CD4-positive, alpha-beta T cell treated with Interleukin-21 for 1 hour (primary cell): ENCODE measurements around the gene MRPL49.
A peak's percentile ranks its signal among the peaks of the same experiment; 100 is the strongest.

Experiments used
- DNase-seq: peaks from one replicate; pipeline ENCODE4 v3.0.0-alpha.2; 2020

The MRPL49 gene

DNA sequence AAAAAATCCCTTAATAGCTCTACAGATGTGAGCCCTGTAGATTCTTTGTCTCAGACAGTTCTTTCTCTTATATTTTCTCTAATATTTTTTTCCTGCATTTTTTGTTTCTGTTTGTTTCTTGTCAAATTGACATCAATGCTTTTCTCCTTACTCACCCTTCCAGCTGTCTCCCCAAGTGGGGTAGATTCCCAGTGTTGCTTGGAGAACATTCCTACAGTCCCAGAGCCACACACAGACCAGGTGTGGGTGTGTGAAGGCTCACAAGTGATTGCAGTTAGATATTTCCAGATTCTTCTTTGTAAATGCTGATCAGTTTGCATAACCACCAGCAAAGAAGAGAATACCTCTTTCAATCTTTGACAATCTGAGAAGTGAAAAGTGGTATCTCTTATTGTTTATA lies 18.6 kb upstream of the MRPL49 start:
- no peak for DNase-seq

DNA sequence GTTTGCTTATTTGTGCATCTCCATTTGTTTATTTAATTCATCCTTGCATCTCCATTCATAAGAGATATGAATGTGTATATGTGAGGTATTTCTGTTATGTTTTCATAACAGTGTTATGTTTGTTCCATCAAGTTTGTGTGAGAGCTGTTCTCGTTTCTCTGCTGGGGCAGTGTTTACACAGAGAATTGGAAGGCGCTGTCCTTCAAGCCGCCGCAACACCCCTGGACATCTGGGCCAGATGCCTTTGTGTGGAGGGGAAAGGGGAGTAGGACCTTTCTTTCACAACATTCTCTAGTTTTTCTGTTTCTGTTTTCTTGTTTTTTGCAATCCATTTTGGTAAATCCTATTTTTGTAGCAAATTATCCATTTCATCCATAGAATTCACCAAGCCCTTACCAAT lies 17.5 kb upstream of the MRPL49 start:
- no peak for DNase-seq

DNA sequence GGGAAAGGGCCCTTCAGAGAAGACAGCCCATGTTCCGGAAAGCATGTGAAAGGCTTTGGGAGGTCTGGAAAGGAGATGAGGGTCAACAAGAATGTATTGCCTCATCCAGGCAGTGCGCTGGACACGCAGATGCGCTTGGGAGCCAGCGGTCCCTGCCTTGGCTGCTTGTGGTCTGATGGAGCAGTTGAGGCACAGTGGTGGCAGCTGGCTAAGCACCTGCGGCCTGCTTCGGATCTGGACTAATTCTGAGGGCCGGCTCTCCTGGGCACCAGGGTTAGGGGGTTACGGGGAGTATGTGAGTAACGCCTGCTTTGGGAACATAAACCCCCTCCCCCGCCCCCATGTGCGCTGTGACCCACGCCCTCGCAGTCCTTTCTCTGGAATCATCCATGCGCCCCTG lies 15.0 kb upstream of the MRPL49 start:
- no peak for DNase-seq

- no peak for DNase-seq
Observed at GRCh38 chr11:65107751-65108468, 14.2 kb upstream of the MRPL49 start.

DNA sequence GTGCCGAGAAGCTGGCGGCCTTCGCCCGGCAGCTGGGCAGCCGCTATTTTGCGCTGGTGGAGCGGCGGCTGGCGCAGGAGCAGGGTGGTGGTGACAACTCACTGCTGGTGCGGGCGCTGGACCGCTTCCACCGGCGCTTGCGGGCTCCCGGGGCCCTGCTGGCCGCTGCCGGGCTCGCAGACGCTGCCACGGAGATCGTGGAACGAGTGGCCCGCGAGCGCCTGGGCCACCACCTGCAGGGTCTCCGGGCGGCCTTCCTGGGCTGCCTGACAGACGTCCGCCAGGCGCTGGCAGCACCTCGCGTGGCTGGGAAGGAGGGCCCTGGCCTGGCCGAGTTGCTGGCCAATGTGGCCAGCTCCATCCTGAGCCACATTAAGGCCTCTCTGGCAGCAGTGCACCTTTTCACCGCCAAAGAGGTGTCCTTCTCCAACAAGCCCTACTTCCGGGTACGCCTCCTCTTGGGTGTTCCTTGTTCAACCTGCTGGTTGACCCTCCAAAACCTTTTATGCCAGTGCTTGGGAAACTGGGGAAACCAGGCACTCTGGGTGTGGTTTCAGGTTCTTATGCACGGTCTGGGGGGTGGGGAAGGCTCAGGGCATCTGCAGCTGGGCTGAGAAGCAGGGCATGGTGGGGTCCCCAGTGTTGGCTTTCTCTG lies 13.5 kb upstream of the MRPL49 start:
- DNase-seq = no peak

DNA sequence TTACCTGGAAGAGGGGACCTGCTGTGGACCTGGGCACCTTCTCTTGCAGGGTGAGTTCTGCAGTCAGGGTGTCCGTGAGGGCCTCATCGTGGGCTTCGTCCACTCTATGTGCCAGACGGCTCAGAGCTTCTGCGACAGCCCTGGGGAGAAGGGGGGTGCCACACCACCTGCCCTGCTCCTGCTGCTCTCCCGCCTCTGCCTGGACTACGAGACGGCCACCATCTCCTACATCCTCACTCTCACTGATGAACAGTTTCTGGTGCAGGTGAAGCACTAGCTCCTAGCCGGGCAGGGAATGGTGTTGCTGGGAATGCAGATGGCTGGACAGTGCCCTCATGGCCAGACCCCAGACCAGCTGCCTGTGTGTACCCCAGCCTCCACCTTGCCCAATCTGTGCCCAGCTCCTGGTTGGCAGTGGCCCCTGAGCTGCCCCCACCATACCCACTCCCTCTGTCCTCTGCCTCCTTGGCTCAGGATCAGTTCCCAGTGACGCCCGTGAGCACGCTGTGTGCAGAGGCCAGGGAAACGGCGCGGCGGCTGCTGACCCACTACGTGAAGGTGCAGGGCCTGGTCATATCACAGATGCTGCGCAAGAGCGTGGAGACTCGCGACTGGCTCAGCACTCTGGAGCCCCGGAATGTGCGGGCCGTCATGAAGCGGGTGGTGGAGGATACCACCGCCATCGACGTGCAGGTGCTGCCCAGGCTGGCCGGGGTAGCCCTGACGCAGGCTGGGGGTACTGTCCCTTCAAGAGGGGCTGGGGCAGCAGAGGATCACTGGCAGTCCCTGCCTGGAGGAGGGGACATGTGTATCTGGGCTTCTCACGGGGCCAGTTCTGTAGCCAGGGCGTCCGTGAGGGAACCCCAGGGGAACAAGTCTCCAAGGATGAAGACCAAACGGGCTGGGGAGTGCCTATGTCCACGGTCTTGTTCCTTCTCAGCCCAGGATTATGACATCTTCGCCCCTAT lies 12.6 kb upstream of the MRPL49 start:
- DNase-seq = no peak

DNA sequence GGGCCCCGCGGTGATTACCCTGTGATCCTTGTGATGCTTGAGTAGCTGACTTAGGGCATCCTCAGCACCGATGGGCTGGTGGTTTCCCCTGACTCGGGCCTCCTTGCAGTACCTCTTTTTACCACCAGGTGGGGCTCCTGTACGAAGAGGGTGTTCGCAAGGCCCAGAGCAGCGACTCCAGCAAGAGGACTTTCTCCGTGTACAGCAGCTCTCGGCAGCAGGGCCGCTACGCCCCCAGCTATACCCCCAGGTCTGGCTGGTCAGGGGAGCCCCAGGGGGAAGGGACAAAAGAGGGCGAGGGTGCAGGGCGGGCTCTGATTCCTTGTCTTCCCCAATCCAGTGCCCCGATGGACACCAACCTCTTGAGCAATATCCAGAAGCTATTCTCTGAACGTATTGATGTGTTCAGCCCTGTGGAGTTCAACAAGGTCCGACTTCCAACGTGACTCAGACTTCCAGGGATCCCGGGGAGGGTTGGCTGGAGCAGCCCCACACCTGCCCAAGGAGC lies 11.7 kb upstream of the MRPL49 start:
- peak; percentile 96 for DNase-seq

- no peak for DNase-seq
Observed at GRCh38 chr11:65111159-65111743, 10.9 kb upstream of the MRPL49 start.

DNA sequence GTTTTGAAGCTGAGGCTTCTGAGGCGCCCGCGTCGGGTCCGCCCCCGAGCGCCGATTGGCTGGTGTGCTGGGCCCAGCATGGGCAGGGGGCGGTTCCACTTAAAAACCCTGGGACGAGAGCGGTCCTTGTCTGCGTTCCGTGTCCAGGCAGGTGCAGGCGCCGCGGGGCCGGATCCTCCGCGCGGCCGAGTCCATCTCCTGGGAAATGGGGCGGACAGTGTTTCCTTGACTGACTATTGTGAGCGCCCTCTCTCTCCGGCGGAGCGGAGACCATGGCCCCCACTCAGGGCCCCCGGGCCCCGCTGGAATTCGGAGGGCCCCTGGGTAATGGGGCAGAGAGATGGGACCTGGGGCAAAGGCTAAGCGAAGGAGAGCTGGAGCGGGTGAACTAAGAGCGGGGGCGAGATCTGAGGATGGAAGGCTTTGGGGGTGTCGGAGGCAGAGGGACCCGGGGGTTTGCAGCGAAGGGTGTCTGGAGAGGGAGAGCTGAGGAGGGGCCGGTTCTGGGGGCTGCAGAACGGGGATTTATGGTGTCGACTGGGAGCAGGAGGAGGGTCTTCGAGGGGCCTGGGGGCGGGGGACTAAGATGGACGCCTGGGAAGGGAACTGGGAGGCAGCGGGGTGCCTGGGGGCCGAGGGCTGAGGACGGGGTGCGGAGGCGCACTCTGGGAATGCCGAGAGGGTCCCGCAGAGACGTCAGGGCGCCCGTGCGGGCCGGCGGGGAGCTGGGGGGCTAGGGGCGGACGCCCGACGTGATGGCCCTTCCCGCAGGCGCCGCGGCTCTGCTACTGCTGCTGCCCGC lies 10.2 kb upstream of the MRPL49 start, which contains the start of gene TM7SF2:
Gene TM7SF2 (plus strand): TSS at position 129 of the 802 bp plus-strand sequence. CDS start 144 bp downstream, at position 273.
- DNase-seq = peak; percentile 95

GRCh38 chr11:65112546-65113360 lies 9.4 kb upstream of the MRPL49 start:
- peak; percentile 79 for DNase-seq

- no peak for DNase-seq
Observed at GRCh38 chr11:65113361-65113756, 8.8 kb upstream of the MRPL49 start.

GRCh38 chr11:65113839-65114238 lies 8.3 kb upstream of the MRPL49 start:
- no peak for DNase-seq

- DNase-seq = no peak
Observed at GRCh38 chr11:65114538-65115171, 7.5 kb upstream of the MRPL49 start.

GRCh38 chr11:65115361-65116082 lies 6.6 kb upstream of the MRPL49 start:
- no peak for DNase-seq

GRCh38 chr11:65116370-65117205 lies 5.5 kb upstream of the MRPL49 start:
- DNase-seq = peak; percentile 71

DNA sequence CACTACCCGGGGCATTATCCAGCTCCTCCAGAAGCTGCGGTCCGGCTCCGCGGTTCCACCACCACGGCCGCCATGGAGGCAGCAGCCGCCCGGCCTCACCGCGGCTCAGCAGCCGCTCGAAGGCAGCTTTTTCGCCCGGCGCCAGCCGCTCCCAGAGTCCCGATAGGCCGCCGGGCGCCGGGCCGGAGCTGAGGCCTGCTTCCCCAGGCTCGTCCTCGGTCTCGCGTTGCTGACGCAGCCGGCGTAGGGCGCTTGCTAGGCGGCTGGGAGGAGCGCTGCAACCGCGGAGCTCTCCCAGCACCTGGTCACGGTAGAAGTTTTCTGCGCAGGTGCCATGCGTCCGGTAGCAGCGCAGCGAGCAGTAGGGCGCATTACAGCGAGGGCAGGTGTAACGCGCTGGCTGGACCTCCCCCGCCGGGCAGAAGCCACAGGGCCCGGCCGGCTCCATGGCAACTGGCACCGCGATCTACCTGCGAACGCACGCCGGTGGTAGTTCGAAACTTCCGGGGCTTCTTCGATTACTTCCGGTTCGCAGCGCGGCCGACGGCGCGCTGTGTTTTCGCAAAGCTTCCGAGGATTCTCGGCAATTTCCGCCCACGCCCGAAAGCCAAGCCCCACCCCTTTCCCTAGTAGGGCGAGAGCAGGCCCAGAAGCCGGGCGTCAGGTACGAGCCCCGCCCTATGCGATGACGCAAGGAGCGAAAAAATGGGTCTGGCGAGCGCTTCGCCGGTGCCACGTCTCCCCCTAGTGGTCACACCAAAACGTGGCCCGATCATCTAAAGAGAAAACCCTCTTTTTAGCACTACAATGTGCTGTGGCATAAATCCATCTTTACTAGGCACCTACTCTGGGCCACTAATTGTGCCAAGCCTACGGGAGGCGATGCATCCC lies 4.7 kb upstream of the MRPL49 start, which contains the start of gene ZNHIT2:
Gene ZNHIT2 (minus strand): TSS at position 496 of the 891 bp plus-strand sequence. CDS start 48 bp downstream, at position 448.
- DNase-seq = peak; percentile 100

GRCh38 chr11:65118097-65118837 lies 3.9 kb upstream of the MRPL49 start:
- DNase-seq = no peak
